KMS-11 (cell line): ENCODE data around the gene GGA3.

Source experiments
- H2AFZ ChIP-seq: fragments of 200-600 bp; sonication (generic); 2 replicates; pipeline ENCODE4 v1.6.1; 2016; ENCODE audit warnings: antibody characterized with exemption, mixed run types, low read depth
- H3K27ac ChIP-seq: fragments of 200-600 bp; sonication (generic); 2 replicates; pipeline ENCODE4 v1.6.1; 2016; ENCODE audit warnings: mild to moderate bottlenecking, mixed run types
- H3K27me3 ChIP-seq: fragments of 200-600 bp; sonication (generic); 2 replicates; pipeline ENCODE4 v1.6.1; 2017; ENCODE audit warnings: mild to moderate bottlenecking, low read depth, mixed run types, moderate library complexity; ENCODE audit not compliant: insufficient read depth
- H3K36me3 ChIP-seq: fragments of 200-600 bp; sonication (generic); 2 replicates; pipeline ENCODE4 v1.6.1; 2017; ENCODE audit warnings: mild to moderate bottlenecking, mixed run types; ENCODE audit not compliant: insufficient read depth
- H3K4me1 ChIP-seq: fragments of 200-600 bp; sonication (generic); 2 replicates; pipeline ENCODE4 v1.6.1; 2016; ENCODE audit warnings: mild to moderate bottlenecking, low read depth, mixed run types; ENCODE audit not compliant: poor library complexity, severe bottlenecking
- H3K4me2 ChIP-seq: fragments of 200-600 bp; sonication (generic); 2 replicates; pipeline ENCODE4 v1.7.0; 2016; ENCODE audit warnings: mild to moderate bottlenecking, mixed run types
- H3K4me3 ChIP-seq: fragments of 200-600 bp; sonication (generic); IDR thresholded peaks from 2 replicates; pipeline ENCODE4 v1.6.1; 2017; ENCODE audit warnings: low read depth, low read length, mixed read lengths; ENCODE audit not compliant: insufficient read depth
- H3K79me2 ChIP-seq: fragments of 200-600 bp; sonication (generic); 2 replicates; pipeline ENCODE4 v1.6.1; 2016; ENCODE audit warnings: low read depth, mixed run types; ENCODE audit not compliant: insufficient read depth
- H3K9ac ChIP-seq: fragments of 200-600 bp; sonication (generic); 2 replicates; pipeline ENCODE4 v1.6.1; 2016; ENCODE audit warnings: mild to moderate bottlenecking, mixed run types
- H4K20me1 ChIP-seq: fragments of 200-600 bp; sonication (generic); 2 replicates; pipeline ENCODE4 v1.6.1; 2016; ENCODE audit warnings: mild to moderate bottlenecking, mixed run types; ENCODE audit not compliant: insufficient read depth
- CTCF ChIP-seq: fragments of 200-600 bp; sonication (generic); conservative IDR thresholded peaks from 2 replicates; pipeline ENCODE4 v1.6.1; 2017; ENCODE audit warnings: low read depth, mild to moderate bottlenecking, antibody characterized with exemption, low read length, moderate library complexity, mixed read lengths

Gene GGA3

GRCh38 chr17:75270218-75270965 lies 9.0 kb upstream of the GGA3 start:
- no peaks in the 10 kb centered on the region for H4K20me1 ChIP-seq
- H3K27ac ChIP-seq = peak overlapping the region; percentile 61
- H3K27me3 ChIP-seq = no peaks in the 10 kb centered on the region
- H3K4me2 ChIP-seq = peak overlapping the region; percentile 97
- peaks cover 34% of the 10 kb centered on the region for H3K4me1 ChIP-seq
- peak overlapping the region; percentile 76 for H3K9ac ChIP-seq
- no peaks in the 10 kb centered on the region; the same call in 1 of the 2 replicates for H3K36me3 ChIP-seq
- H2AFZ ChIP-seq = peak overlapping the region; percentile 87
- peaks cover 9% of the 10 kb centered on the region; the same call in 1 of the 2 replicates for H3K79me2 ChIP-seq
- no peak; the same call in 1 of the 2 replicates for TF ChIP-seq CTCF
- peak overlapping the region; percentile 56 for H3K4me3 ChIP-seq

- Histone ChIP-seq H3K27ac (peak overlapping the region; percentile 61), H3K27me3 (no peaks in the 10 kb centered on the region), H3K9ac (peak overlapping the region; percentile 76; the same call in 1 of the 2 replicates)
Observed at GRCh38 chr17:75269844-75270217, 8.4 kb upstream of the GGA3 start.

GRCh38 chr17:75267411-75268232 lies 6.2 kb upstream of the GGA3 start:
- no peak overlapping the region for H2AFZ ChIP-seq
- peaks cover 40% of the 10 kb centered on the region for H3K4me1 ChIP-seq
- H3K4me2 ChIP-seq = no peak overlapping the region
- peaks cover 20% of the 10 kb centered on the region for H3K79me2 ChIP-seq
- H3K4me3 ChIP-seq = no peak overlapping the region
- H3K27me3 ChIP-seq = no peaks in the 10 kb centered on the region
- H4K20me1 ChIP-seq = no peaks in the 10 kb centered on the region
- H3K27ac ChIP-seq = no peak overlapping the region
- H3K9ac ChIP-seq = no peak overlapping the region
- H3K36me3 ChIP-seq = no peaks in the 10 kb centered on the region
- TF ChIP-seq CTCF = no peak

More at GRCh38 chr17:75269844-75270217, 8.4 kb upstream of the GGA3 start:
- no peaks in the 10 kb centered on the region for H3K36me3 ChIP-seq
- peak overlapping the region; percentile 97 for H3K4me2 ChIP-seq
- H3K4me1 ChIP-seq = peaks cover 34% of the 10 kb centered on the region
- no peaks in the 10 kb centered on the region for H4K20me1 ChIP-seq
- peak overlapping the region; percentile 87 for H2AFZ ChIP-seq
- H3K79me2 ChIP-seq = peaks cover 9% of the 10 kb centered on the region; the same call in 1 of the 2 replicates
- TF ChIP-seq CTCF = no peak
- peak overlapping the region; percentile 56 for H3K4me3 ChIP-seq

GRCh38 chr17:75267153-75267410 lies 5.7 kb upstream of the GGA3 start:
- no peaks in the 10 kb centered on the region for H3K36me3 ChIP-seq

More at GRCh38 chr17:75267153-75267410, 5.7 kb upstream of the GGA3 start:
- Histone ChIP-seq H2AFZ (no peak overlapping the region), H4K20me1 (no peaks in the 10 kb centered on the region), H3K27me3 (no peaks in the 10 kb centered on the region), H3K79me2 (peaks cover 22% of the 10 kb centered on the region), H3K9ac (no peak overlapping the region), H3K27ac (no peak overlapping the region), H3K4me2 (no peak overlapping the region), H3K4me3 (no peak overlapping the region), H3K4me1 (peaks cover 38% of the 10 kb centered on the region)
- TF ChIP-seq CTCF = no peak
